H1 (cell line): ENCODE results near the gene AGGF1. TPM values are rescaled to one million over a fixed set of nuclear protein-coding genes. Genes with fewer than 3 reads are reported as not detected.

Experiments used
- CBX8 ChIP-seq: fragments of 300-800, 300-1000 bp; sonication (generic); IDR thresholded peaks from 2 replicates; pipeline ENCODE4 v1.7.1; 2016; ENCODE audit warnings: low read depth, low read length, borderline replicate concordance
- GTF2F1 ChIP-seq: IDR thresholded peaks from 2 replicates; pipeline ENCODE4 v1.6.1; 2012; ENCODE audit warnings: low read depth, low read length, improper control_type of control experiment, borderline replicate concordance
- NRF1 ChIP-seq: IDR thresholded peaks from 2 replicates; pipeline ENCODE4 v1.6.1; 2011; ENCODE audit warnings: mild to moderate bottlenecking, low read depth, low read length, improper control_type of control experiment
- polyA plus RNA-seq, 7 experiments: library from polyadenylated mRNA; depleted of rRNA in 3 of 7; stranded (reverse) in 5 of 7; unstranded in 2 of 7; fragments of >200 nt in 5 of 7; fragments of 200-250 nt in 2 of 7; gene quantifications; 1 replicate in 5 of 7; 2 replicates in 1 of 7; 4 replicates in 1 of 7; pipeline versions ENCODE4 v1.2.1 to v1.2.3, GENCODE V29; 2011 to 2013; ENCODE audit warnings: missing spikeins in 2 of 7, mixed read lengths in 2 of 7
- total RNA-seq: library from RNA; stranded (reverse); fragmentation: NEBNext Ultra II Directional; extraction: Animal tissue kit (Norgen Biotek cat#: 25700); gene quantifications from 2 replicates; pipeline ENCODE4 v1.2.1, GENCODE V29; 2021
- TF ChIP-seq, protein P1 (sequence below): fragments of 300-600 bp; sonication (generic); IDR thresholded peaks from 2 replicates; pipeline ENCODE4 v1.7.1; 2012; ENCODE audit warnings: low read length, moderate library complexity, mild to moderate bottlenecking, inconsistent platforms; ENCODE audit not compliant: insufficient replicate concordance

The AGGF1 gene
- total and polyA plus RNA-seq, 2 of the 8 experiments (the other 6 are each of a cell fraction or from before 2014, with no cell fraction given), result 7.3 to 19.0 TPM

DNA sequence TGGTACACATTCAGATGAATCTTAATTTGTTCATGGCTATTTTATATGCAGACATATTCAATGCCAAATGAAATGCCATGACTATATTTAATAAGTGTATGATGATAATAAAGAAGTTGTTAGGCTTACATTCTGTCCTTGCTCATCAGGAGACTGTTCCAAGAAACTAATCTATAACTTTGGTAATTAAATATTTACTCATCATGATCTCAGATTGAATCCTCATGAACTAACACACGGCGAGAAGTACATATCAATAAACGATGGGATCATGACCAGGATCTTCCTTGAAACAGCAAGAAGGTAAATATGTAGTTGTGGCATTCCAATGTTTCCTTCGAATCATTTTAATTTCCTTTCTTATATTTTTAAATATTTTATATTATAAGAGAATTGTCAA lies 12.5 kb upstream of the AGGF1 start (continued):
- TF ChIP-seq, protein P1, sequence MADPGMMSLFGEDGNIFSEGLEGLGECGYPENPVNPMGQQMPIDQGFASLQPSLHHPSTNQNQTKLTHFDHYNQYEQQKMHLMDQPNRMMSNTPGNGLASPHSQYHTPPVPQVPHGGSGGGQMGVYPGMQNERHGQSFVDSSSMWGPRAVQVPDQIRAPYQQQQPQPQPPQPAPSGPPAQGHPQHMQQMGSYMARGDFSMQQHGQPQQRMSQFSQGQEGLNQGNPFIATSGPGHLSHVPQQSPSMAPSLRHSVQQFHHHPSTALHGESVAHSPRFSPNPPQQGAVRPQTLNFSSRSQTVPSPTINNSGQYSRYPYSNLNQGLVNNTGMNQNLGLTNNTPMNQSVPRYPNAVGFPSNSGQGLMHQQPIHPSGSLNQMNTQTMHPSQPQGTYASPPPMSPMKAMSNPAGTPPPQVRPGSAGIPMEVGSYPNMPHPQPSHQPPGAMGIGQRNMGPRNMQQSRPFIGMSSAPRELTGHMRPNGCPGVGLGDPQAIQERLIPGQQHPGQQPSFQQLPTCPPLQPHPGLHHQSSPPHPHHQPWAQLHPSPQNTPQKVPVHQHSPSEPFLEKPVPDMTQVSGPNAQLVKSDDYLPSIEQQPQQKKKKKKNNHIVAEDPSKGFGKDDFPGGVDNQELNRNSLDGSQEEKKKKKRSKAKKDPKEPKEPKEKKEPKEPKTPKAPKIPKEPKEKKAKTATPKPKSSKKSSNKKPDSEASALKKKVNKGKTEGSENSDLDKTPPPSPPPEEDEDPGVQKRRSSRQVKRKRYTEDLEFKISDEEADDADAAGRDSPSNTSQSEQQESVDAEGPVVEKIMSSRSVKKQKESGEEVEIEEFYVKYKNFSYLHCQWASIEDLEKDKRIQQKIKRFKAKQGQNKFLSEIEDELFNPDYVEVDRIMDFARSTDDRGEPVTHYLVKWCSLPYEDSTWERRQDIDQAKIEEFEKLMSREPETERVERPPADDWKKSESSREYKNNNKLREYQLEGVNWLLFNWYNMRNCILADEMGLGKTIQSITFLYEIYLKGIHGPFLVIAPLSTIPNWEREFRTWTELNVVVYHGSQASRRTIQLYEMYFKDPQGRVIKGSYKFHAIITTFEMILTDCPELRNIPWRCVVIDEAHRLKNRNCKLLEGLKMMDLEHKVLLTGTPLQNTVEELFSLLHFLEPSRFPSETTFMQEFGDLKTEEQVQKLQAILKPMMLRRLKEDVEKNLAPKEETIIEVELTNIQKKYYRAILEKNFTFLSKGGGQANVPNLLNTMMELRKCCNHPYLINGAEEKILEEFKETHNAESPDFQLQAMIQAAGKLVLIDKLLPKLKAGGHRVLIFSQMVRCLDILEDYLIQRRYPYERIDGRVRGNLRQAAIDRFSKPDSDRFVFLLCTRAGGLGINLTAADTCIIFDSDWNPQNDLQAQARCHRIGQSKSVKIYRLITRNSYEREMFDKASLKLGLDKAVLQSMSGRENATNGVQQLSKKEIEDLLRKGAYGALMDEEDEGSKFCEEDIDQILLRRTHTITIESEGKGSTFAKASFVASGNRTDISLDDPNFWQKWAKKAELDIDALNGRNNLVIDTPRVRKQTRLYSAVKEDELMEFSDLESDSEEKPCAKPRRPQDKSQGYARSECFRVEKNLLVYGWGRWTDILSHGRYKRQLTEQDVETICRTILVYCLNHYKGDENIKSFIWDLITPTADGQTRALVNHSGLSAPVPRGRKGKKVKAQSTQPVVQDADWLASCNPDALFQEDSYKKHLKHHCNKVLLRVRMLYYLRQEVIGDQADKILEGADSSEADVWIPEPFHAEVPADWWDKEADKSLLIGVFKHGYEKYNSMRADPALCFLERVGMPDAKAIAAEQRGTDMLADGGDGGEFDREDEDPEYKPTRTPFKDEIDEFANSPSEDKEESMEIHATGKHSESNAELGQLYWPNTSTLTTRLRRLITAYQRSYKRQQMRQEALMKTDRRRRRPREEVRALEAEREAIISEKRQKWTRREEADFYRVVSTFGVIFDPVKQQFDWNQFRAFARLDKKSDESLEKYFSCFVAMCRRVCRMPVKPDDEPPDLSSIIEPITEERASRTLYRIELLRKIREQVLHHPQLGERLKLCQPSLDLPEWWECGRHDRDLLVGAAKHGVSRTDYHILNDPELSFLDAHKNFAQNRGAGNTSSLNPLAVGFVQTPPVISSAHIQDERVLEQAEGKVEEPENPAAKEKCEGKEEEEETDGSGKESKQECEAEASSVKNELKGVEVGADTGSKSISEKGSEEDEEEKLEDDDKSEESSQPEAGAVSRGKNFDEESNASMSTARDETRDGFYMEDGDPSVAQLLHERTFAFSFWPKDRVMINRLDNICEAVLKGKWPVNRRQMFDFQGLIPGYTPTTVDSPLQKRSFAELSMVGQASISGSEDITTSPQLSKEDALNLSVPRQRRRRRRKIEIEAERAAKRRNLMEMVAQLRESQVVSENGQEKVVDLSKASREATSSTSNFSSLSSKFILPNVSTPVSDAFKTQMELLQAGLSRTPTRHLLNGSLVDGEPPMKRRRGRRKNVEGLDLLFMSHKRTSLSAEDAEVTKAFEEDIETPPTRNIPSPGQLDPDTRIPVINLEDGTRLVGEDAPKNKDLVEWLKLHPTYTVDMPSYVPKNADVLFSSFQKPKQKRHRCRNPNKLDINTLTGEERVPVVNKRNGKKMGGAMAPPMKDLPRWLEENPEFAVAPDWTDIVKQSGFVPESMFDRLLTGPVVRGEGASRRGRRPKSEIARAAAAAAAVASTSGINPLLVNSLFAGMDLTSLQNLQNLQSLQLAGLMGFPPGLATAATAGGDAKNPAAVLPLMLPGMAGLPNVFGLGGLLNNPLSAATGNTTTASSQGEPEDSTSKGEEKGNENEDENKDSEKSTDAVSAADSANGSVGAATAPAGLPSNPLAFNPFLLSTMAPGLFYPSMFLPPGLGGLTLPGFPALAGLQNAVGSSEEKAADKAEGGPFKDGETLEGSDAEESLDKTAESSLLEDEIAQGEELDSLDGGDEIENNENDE, result no peak
- no peak for TF ChIP-seq CBX8
- no peak for TF ChIP-seq NRF1
- TF ChIP-seq GTF2F1, result no peak
